HUES6 (cell line): ENCODE measurements around the gene ENOX1.

ENCODE experiments used
- H3K27ac ChIP-seq: 2 replicates; pipeline ENCODE4 v1.7.0; 2013; ENCODE audit warnings: low read depth, mild to moderate bottlenecking, low read length, inconsistent platforms
- H3K27me3 ChIP-seq: 2 replicates; pipeline ENCODE4 v1.6.1; 2013; ENCODE audit warnings: low read length; ENCODE audit not compliant: control insufficient read depth, insufficient read depth
- H3K36me3 ChIP-seq: 2 replicates; pipeline ENCODE4 v1.6.1; 2013; ENCODE audit warnings: low read length; ENCODE audit not compliant: control insufficient read depth, insufficient read depth
- H3K4me1 ChIP-seq: 2 replicates; pipeline ENCODE4 v1.6.1; 2013; ENCODE audit warnings: low read length; ENCODE audit not compliant: control insufficient read depth, insufficient read depth
- H3K4me3 ChIP-seq: 2 replicates; pipeline ENCODE4 v1.5.1; 2013; ENCODE audit warnings: low read depth, low read length
- H3K9ac ChIP-seq: one replicate; pipeline ENCODE4 v1.6.1; 2013; ENCODE audit warnings: mild to moderate bottlenecking, low read length
- H3K9me3 ChIP-seq: 2 replicates; pipeline ENCODE4 v1.6.1; 2013; ENCODE audit warnings: low read depth, low read length; ENCODE audit not compliant: control insufficient read depth, insufficient read depth

The ENOX1 gene

DNA sequence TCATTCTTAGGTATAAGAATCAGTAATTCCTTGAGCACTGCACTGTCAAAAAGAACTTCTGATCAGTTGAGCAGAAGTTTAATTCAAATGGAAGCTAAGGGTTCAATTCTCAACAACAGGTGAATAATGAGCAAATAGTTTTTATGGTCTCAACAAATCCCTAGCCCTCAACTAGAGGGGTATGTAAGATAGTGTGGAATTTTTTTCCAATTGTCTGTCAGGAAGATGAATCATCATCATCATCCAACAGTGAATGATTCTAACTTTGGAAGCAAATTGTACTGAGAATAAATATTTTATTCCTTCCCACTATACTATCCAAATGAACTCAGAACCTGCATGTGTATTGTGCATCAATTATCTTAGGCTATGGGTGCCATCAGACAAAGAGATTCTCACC, 372.7 kb downstream of the ENOX1 start:
- Histone ChIP-seq H3K27me3 (no peaks in the 10 kb centered on the region), H3K9ac (no peak overlapping the region), H3K9me3 (peaks cover 19% of the 10 kb centered on the region; the same call in 1 of the 2 replicates), H3K27ac (no peak overlapping the region), H3K4me3 (no peak overlapping the region), H3K4me1 (no peaks in the 10 kb centered on the region), H3K36me3 (no peaks in the 10 kb centered on the region)

GRCh38 chr13:43411741-43412140, 375.0 kb downstream of the ENOX1 start:
- Histone ChIP-seq H3K27ac (no peak overlapping the region), H3K4me3 (no peak overlapping the region), H3K9me3 (peaks cover 13% of the 10 kb centered on the region; the same call in 1 of the 2 replicates), H3K9ac (no peak overlapping the region), H3K36me3 (no peaks in the 10 kb centered on the region), H3K27me3 (no peaks in the 10 kb centered on the region), H3K4me1 (no peaks in the 10 kb centered on the region; the same call in 1 of the 2 replicates)

DNA sequence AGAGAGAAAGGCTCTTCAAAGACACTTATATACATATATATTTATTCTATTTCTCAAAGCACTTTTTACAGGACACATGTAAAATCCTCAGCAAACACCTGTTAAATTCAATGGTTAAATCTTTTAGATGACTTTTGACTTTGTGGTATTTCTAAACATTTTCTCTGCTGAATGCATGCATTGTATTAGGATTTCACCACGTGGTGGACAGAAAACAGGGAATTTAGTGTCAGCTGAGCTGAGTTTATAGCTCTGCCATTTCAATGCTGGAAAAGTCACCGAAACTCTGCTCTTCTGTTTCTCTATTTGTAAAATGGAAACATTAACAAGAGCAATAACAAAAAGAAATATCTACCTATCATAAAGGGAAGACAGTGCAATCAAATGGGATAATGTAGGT, 375.6 kb downstream of the ENOX1 start:
- Histone ChIP-seq H3K9ac (no peak overlapping the region), H3K9me3 (peaks cover 13% of the 10 kb centered on the region; the same call in 1 of the 2 replicates), H3K36me3 (no peaks in the 10 kb centered on the region), H3K27ac (no peak overlapping the region), H3K27me3 (no peaks in the 10 kb centered on the region), H3K4me1 (no peaks in the 10 kb centered on the region; the same call in 1 of the 2 replicates), H3K4me3 (no peak overlapping the region)

- Histone ChIP-seq H3K9me3 (no peaks in the 10 kb centered on the region), H3K4me1 (no peaks in the 10 kb centered on the region; the same call in 1 of the 2 replicates), H3K9ac (no peak overlapping the region), H3K27ac (no peak overlapping the region), H3K27me3 (no peaks in the 10 kb centered on the region), H3K36me3 (no peaks in the 10 kb centered on the region), H3K4me3 (no peak overlapping the region)
Observed at GRCh38 chr13:43408274-43408673, 378.5 kb downstream of the ENOX1 start.

DNA sequence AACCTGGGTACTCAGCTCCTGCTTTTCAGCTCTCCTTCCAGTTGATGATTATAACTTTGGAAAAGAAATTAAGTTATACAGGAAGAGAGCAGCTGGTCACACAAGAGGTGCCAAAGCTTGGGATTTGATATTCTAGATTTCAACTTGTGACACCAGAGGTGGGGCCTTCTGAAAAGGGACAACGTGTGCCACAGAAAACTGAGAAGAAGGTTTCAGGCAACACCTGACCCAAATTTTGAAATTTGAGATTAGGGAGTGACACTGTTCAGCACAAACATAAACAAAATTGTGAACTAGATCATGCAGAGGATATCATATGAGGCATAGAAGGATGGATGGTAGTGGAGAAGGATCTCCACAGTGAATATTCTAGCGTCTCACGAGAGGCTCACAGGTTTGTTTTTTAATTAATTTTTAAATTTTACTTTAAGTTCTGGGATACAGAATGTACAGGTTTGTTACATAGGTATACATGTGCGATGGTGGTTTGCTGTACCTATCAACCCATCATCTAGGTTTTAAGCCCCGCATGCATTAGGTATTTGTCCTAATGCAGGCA, 379.7 kb downstream of the ENOX1 start:
- H3K36me3 ChIP-seq, result no peaks in the 10 kb centered on the region
- no peaks in the 10 kb centered on the region for H3K9me3 ChIP-seq
- H3K4me1 ChIP-seq, result no peaks in the 10 kb centered on the region; the same call in 1 of the 2 replicates
- H3K27me3 ChIP-seq, result no peaks in the 10 kb centered on the region
- no peak overlapping the region for H3K4me3 ChIP-seq
- H3K27ac ChIP-seq, result no peak overlapping the region
- H3K9ac ChIP-seq, result no peak overlapping the region

GRCh38 chr13:43405457-43405856, 381.3 kb downstream of the ENOX1 start:
- Histone ChIP-seq H3K27ac (no peak overlapping the region), H3K36me3 (no peaks in the 10 kb centered on the region), H3K4me3 (no peak overlapping the region), H3K4me1 (no peaks in the 10 kb centered on the region; the same call in 1 of the 2 replicates), H3K9me3 (no peaks in the 10 kb centered on the region), H3K27me3 (no peaks in the 10 kb centered on the region), H3K9ac (no peak overlapping the region)

GRCh38 chr13:43402380-43402779, 384.4 kb downstream of the ENOX1 start:
- Histone ChIP-seq H3K36me3 (no peaks in the 10 kb centered on the region), H3K27ac (no peak overlapping the region), H3K4me1 (no peaks in the 10 kb centered on the region; the same call in 1 of the 2 replicates), H3K9ac (no peak overlapping the region), H3K4me3 (no peak overlapping the region), H3K9me3 (no peaks in the 10 kb centered on the region), H3K27me3 (no peaks in the 10 kb centered on the region)

- H3K36me3 ChIP-seq, result no peaks in the 10 kb centered on the region
- H3K9me3 ChIP-seq, result no peaks in the 10 kb centered on the region
- H3K4me3 ChIP-seq, result no peak overlapping the region
- no peaks in the 10 kb centered on the region for H3K27me3 ChIP-seq
- H3K9ac ChIP-seq, result no peak overlapping the region
- no peak overlapping the region for H3K27ac ChIP-seq
- no peaks in the 10 kb centered on the region for H3K4me1 ChIP-seq
Observed at GRCh38 chr13:43401361-43401760, 385.4 kb downstream of the ENOX1 start.

- no peaks in the 10 kb centered on the region for H3K27me3 ChIP-seq
- H3K9ac ChIP-seq, result no peak overlapping the region
- no peak overlapping the region for H3K4me3 ChIP-seq
- H3K27ac ChIP-seq, result no peak overlapping the region
- no peaks in the 10 kb centered on the region for H3K4me1 ChIP-seq
- H3K36me3 ChIP-seq, result no peaks in the 10 kb centered on the region
- H3K9me3 ChIP-seq, result no peaks in the 10 kb centered on the region
Observed at GRCh38 chr13:43397111-43397510, 389.7 kb downstream of the ENOX1 start.

DNA sequence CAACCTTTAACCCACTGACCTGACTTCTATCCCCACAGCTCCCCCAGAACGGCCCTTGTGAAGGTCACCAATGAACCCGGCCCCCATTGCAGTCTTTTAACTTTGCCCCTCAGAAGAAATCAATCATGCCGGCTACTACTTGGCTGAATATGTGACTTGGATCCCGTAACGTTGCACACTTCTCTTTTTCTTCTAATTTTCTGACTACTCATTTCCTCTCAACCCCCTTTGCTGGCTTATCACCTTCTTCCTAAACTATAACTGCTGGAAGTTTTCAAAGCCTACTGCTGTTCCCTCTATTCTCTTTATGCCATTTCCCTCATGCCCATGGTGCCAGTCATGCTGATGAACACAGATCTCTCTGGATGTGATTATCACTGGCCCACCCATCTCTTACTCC, 395.7 kb downstream of the ENOX1 start:
- Histone ChIP-seq H3K9me3 (no peaks in the 10 kb centered on the region), H3K27ac (no peak overlapping the region), H3K9ac (no peak overlapping the region), H3K4me1 (no peaks in the 10 kb centered on the region), H3K27me3 (no peaks in the 10 kb centered on the region), H3K4me3 (no peak overlapping the region), H3K36me3 (no peaks in the 10 kb centered on the region)

DNA sequence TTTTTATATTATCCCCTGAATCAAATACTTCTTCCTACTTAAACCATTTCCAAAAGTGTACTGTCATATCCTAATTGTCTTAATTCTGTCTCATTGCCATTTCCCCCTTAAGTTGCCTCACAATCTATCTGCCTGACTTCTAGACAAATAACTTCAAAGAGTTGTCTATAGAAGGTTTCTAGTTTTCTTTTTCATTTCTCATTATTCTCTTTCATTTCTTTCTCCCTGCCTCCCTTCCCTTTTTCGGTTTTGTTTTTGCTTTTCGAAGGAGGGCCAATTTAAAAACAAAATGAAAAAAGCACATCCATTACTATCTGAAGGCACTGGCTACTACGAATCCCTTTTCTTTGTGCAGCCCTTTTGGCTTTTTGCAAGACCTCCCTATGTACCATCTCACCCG, 396.2 kb downstream of the ENOX1 start:
- Histone ChIP-seq H3K9me3 (no peaks in the 10 kb centered on the region), H3K36me3 (no peaks in the 10 kb centered on the region), H3K4me1 (no peaks in the 10 kb centered on the region), H3K27me3 (no peaks in the 10 kb centered on the region), H3K27ac (no peak overlapping the region), H3K4me3 (no peak overlapping the region), H3K9ac (no peak overlapping the region)
